ENCODE data around the gene ATL3. TPM values are rescaled to one million over a fixed set of nuclear protein-coding genes. Genes with fewer than 3 reads are reported as not detected.
"Not testable (repeated sequence)": the region's sequence is repeated elsewhere in the genome, so short reads cannot be mapped to it uniquely, and the experiment has no call there.

The ATL3 gene
- polyA plus RNA-seq, 3 donors: 16.9 to 17.8 (median 17.5) TPM

DNA sequence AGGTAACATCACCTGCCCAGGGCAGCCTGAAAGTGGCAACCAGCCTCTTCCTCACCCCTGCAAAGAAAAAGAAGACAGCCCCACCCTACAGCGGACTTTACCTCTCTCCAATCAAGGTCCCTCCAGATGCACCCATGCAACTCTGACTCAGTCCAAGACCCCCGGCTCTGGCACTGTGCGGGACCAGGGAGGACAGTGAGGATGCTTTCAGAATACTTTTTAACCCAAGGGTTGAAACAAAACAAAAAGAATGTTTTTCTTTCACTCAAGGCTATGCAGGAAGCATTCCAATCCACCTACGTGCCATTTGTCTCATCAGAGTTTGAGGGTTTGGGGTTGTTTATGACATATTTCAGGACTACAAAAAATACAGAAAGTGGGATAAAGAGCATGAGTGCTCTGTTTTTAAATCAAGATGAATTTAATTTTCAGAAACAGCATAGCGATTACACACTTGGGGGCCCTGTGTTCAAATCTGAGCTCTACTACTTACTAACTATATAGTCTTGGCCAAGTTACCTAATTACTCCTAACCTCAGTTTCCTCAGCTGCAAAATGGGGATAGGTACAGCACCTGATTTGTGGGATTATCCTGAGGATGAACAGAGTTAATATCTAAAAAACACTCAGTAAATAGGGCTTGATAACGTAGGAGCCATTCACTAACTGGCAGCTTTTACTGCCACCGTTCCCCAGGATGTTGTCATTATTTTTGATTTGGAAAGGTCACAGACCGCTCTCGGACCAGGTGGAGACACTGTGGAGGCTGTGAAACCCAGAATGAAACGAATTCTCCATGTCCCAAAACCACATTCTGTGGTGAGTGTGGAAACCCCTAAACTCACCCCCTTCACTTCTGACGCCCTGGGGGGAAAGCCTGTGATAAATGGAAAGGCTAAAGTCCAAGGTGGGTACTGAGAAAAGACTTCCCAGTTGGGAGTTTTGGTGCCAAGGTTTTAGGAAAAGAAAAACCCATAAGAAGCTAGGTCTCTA, 62.5 kb downstream of the ATL3 start:
- DNase-seq (ENCODE audit: extremely low read depth in 1 of 11, low read depth in 9 of 11, low spot score in 4 of 11): no peak

GRCh38 chr11:63603180-63603518, 68.0 kb downstream of the ATL3 start:
- no peak for DNase-seq (ENCODE audit: extremely low read depth in 1 of 11, low read depth in 9 of 11, low spot score in 4 of 11)

- DNase-seq (ENCODE audit: extremely low read depth in 1 of 11, low read depth in 9 of 11, low spot score in 4 of 11): not testable (repeated sequence)
These were observed 68.6 kb downstream of the ATL3 start for GRCh38 chr11:63602290-63603179.

DNA sequence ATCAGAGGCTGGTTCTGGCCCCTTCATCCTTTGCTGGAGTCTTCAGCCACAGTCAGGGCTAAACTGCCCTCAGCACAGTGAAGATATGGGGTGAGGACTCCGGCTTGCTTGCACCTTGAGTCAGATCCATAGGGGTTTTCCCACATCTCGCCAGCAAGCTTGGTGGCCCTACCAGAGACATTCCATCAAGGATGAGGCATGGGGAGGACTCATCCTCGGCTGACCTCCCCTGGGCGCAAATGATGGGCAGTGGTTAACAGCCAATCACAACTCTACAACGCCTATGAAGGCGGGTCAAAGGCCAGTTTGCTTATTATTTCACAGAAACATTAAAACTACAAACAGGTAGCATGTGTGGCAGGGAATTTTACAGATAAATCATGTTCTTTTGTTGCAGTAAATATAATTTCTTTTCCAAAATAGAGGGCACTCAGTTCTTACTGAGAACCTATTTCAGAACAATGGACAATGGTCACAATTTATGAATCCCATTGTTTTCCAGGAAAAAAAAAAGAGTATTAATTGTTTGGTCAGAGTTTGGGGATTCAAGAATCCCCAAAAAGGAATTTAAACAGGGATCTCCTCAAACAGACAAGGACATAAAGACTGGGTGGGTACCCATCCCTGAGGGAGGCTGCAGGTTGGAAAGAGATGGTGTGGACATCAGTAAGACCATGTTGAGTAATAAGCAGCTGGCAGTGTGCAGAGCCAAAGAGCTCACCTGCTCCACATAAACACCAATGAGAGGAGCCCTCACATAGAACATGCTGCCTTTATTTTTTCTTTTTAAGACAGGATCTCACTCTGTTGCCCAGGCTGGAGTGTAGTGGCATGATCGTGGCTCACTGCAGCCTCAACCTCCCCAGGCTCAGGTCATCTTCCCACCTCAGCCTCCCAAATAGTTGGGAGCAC, 71.7 kb downstream of the ATL3 start:
- DNase-seq (ENCODE audit: extremely low read depth in 1 of 11, low read depth in 9 of 11, low spot score in 4 of 11): no peak

DNA sequence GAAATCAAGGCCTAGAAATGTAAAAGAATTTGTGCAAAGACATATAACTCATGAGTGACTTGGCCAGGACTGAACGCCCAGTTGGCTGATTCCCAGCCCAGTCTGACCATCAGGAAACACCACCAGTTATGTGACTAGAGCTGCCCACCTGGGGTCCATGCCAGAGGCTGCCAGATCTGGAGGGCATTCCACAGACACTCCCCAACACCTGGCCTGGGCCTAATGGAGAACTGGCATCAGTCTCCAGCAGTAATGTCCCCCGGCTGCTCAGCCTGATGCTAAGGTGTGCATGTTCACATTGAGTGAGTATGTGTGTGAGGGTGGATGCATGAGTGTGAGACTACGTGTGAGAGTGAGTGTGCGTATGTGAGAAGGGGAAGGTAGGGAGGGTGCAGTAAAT, 72.6 kb downstream of the ATL3 start:
- no peak for DNase-seq (ENCODE audit: extremely low read depth in 1 of 11, low read depth in 9 of 11, low spot score in 4 of 11)

- no peak for DNase-seq (ENCODE audit: extremely low read depth in 1 of 11, low read depth in 9 of 11, low spot score in 4 of 11)
These were observed 75.9 kb downstream of the ATL3 start for GRCh38 chr11:63595296-63595695.

- no peak for DNase-seq (ENCODE audit: extremely low read depth in 1 of 11, low read depth in 9 of 11, low spot score in 4 of 11)
These were observed 78.2 kb downstream of the ATL3 start for GRCh38 chr11:63592975-63593395.

GRCh38 chr11:63590024-63590788, 81.0 kb downstream of the ATL3 start:
- DNase-seq (ENCODE audit: extremely low read depth in 1 of 11, low read depth in 9 of 11, low spot score in 4 of 11): no peak

DNA sequence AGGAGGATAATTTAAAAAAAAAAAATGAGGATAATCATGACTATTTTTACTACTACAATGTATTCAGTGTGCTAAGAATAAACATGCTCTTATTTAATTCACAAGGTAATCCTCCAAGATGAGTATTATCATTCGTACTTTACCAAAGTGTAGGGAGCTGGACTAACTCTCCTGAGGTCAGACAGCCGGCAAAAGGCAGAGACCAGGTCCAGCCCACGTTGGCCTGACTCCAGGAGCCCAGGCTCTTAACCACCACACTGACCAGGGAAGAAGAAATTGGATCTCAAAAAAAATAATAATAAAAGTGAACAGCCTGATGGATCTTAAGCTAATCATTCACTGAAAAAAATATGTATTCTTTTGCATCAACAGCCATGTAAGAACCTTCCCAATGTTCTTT, 82.2 kb downstream of the ATL3 start:
- no peak for DNase-seq (ENCODE audit: extremely low read depth in 1 of 11, low read depth in 9 of 11, low spot score in 4 of 11)

GRCh38 chr11:63586451-63587166, 84.6 kb downstream of the ATL3 start:
- DNase-seq (ENCODE audit: extremely low read depth in 1 of 11, low read depth in 9 of 11, low spot score in 4 of 11): no peak

DNA sequence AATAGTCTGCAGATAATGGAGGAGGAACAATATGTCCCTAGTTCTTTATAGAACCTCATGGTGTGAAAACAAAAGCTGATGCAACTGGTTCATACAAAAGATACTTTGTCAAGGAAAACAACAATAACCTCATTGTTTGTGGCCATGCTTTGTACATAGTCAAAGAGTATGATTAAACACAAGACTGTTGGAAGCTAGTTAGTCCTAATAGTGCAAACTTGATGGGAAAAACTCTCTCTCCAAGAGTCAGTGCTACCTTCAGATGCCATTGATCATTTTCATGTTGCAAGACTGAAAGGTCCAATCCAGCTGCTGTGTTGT, 87.9 kb downstream of the ATL3 start:
- DNase-seq (ENCODE audit: extremely low read depth in 1 of 11, low read depth in 9 of 11, low spot score in 4 of 11): no peak

GRCh38 chr11:63581224-63581623, 90.0 kb downstream of the ATL3 start:
- DNase-seq (ENCODE audit: extremely low read depth in 1 of 11, low read depth in 9 of 11, low spot score in 4 of 11): not testable (repeated sequence)

DNA sequence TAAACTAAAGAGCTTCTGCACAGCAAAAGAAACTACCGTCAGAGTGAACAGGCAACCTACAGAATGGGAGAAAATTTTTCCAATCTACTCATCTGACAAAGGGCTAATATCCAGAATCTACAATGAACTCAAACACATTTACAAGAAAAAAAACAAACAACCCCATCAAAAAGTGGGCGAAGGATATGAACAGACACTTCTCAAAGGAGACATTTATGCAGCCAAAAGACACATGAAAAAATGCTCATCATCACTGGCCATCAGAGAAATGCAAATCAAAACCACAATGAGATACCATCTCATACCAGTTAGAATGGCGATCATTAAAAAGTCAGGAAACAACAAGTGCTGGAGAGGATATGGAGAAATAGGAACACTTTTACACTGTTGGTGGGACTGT, 92.3 kb downstream of the ATL3 start:
- not testable (repeated sequence) for DNase-seq (ENCODE audit: extremely low read depth in 1 of 11, low read depth in 9 of 11, low spot score in 4 of 11)

- no peak for DNase-seq (ENCODE audit: extremely low read depth in 1 of 11, low read depth in 9 of 11, low spot score in 4 of 11)
These were observed 96.1 kb downstream of the ATL3 start for GRCh38 chr11:63574856-63575602.

All from renal cortex interstitium (tissue), 11 donors.